SK-N-MC (cell line): ENCODE data around the gene DIPK1B.

Experiments
- DNase-seq: peaks from one replicate; pipeline ENCODE4 v3.0.0-alpha.2; 2011; ENCODE audit warnings: low read depth, low spot score
- H3K27ac ChIP-seq: fragments of 200-600 bp; sonication (generic); 2 replicates; pipeline ENCODE4 v1.5.1; 2016; ENCODE audit warnings: mixed run types
- H3K36me3 ChIP-seq: fragments of 200-600 bp; sonication (generic); 2 replicates; pipeline ENCODE4 v1.6.1; 2017; ENCODE audit warnings: antibody characterized with exemption, low read length, mixed read lengths; ENCODE audit not compliant: insufficient read depth
- H3K4me3 ChIP-seq: fragments of 200-600 bp; sonication (generic); 2 replicates; pipeline ENCODE4 v1.5.1; 2016
- H3K9ac ChIP-seq: fragments of 200-600 bp; sonication (generic); 2 replicates; pipeline ENCODE4 v1.8.0; 2017; ENCODE audit warnings: mixed run types, mixed read lengths; ENCODE audit not compliant: insufficient read length
- H3K9me3 ChIP-seq: fragments of 200-600 bp; sonication (generic); 2 replicates; pipeline ENCODE4 v1.6.1; 2017; ENCODE audit warnings: low read depth, mild to moderate bottlenecking, antibody characterized with exemption, low read length, moderate library complexity, mixed read lengths
- EZH2 ChIP-seq: fragments of 200-600 bp; sonication (generic); IDR thresholded peaks from one replicate; pipeline ENCODE4 v1.6.1; 2017; ENCODE audit warnings: antibody characterized with exemption
- FOXP2 ChIP-seq: optimal IDR thresholded peaks from 2 replicates; pipeline ENCODE3; 2011; ENCODE audit warnings: mild to moderate bottlenecking, moderate library complexity; ENCODE audit not compliant: insufficient read depth; ENCODE audit errors: extremely low read length, control extremely low read depth
- POLR2AphosphoS5 ChIP-seq: IDR thresholded peaks from 2 replicates; pipeline ENCODE4 v1.6.1; 2012; ENCODE audit warnings: mild to moderate bottlenecking, low read depth, low read length, borderline replicate concordance

DIPK1B gene

GRCh38 chr9:136672431-136673087, 39.8 kb upstream of the DIPK1B start:
- Histone ChIP-seq H3K9ac (no peak overlapping the region), H3K36me3 (no peaks in the 10 kb centered on the region), H3K27ac (no peak overlapping the region)

DNA sequence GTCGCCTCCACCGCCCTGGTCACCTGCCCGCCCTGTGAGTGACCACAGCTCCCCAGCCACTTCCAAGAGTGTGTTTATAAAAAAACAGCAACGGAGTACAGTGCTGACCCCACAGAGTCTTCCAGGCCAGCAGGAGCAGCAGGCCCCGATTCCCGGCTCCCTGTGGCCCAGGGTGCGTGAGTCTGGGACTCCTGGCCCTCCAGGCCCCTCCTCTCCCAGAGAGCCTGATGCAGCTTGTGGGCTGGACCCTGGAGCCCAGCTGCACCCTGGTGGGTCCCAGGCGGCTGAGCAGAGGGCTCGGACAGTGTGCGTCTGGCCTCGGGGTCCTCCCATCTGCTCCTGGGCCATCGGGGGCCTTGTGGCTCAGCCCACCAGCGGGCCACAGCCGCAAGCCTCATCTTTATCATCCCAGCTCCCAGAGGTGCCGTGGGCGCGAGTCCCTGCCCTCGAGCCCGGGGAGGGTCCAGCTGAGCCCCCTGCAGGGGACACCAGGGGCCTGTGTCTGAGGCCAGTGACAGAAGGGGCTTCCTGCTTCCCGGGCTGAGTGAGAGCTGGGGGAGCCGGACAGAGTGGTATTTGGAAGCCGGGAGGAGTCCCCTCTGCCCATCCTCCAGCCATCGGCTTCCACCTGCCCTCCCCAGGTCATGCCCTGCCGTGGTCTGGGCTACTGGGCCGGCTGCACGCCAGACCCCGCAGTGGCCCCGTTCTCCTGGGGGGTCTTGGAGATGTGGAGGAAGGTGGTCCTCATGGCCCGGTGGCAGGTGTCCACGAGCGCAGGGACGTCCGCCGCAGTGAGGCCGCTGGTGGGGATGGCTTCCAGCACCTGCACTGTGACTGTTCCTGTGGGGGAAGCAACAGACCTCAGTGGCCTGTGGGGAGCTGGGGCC, 39.0 kb upstream of the DIPK1B start:
- TF ChIP-seq FOXP2 (no peak), EZH2 (no peak), POLR2AphosphoS5 (no peak)
- no peak overlapping the region for H3K27ac ChIP-seq

More at GRCh38 chr9:136672431-136673087, 39.8 kb upstream of the DIPK1B start:
- Histone ChIP-seq H3K4me3 (no peak overlapping the region), H3K9me3 (no peaks in the 10 kb centered on the region)
- TF ChIP-seq EZH2 (no peak), FOXP2 (no peak), POLR2AphosphoS5 (no peak)
- DNase-seq: no peak

DNA sequence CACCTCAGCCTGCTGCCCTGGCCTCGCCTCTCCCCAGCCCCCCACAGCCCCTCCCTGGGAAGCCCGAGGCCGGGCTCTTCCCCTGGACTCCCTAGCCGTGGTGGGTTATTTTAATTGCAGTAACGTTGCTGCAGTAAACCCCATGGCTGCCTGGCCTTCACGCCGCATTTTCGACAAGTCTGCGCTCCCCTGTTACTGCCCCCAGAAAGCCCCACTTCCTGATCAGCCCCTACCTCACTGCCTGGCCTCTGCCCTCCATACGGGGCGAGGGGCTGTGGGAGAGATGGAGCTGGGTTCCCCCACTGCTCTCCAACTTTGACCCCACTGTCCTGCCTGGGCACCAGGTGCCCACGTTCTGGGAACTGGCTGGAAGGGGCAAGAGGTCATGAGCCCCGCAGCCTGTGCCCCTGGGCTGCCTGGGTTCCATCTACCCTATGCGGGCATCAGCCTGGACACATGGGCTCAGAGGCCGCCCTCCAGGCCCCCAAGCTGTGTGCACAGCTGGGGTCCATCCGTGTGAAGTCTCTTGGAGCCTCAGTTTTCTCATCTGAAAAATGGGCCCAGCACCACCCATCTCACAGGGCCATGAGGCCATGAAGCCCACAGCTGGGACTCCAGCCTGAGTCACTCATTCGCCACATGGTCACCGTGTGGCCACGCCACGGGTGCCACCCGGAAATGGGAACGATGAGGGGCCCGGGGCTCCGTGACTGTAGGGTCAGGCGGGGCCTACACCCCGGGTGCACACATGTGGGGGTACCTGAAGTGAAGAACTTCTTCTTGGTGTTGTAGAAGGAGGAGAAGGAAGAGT, 38.2 kb upstream of the DIPK1B start:
- TF ChIP-seq FOXP2: no peak
- TF ChIP-seq POLR2AphosphoS5: no peak
- TF ChIP-seq EZH2: no peak
- Histone ChIP-seq H3K9ac (no peak overlapping the region), H3K4me3 (no peak overlapping the region), H3K27ac (no peak overlapping the region), H3K9me3 (no peaks in the 10 kb centered on the region), H3K36me3 (no peaks in the 10 kb centered on the region)
- no peak for DNase-seq

More for the DNA sequence above, 39.0 kb upstream of the DIPK1B start:
- H3K4me3 ChIP-seq: no peak overlapping the region
- no peak for DNase-seq
- H3K36me3 ChIP-seq: no peaks in the 10 kb centered on the region
- no peak overlapping the region for H3K9ac ChIP-seq
- H3K9me3 ChIP-seq: no peaks in the 10 kb centered on the region

DNA sequence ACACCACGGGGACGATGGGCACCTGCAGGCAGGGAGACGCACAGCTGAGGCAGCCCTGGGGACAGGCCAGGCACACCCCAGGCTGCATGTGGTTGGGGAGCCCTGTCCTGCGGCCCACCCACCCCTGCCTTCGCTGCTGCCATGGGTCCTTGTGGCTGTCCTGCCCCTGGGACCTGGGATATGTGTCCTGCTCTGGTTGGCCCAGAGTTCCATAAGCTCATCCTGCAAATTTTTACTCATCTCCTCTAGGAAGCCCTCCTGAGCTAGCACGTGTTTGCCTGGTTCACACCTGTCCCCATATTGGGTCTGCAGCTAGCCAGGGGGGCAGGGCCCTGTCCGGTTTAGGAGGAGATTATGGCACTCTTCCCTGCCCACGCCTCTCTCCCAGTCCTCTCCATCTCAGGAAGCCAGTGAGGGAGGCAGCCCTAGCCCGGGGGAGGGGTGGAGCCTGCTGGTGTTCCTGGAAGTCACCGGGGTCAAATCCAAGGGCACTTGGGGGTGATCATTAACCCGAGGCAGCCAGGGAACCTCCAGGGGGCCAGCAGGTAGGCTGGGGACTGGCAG, 37.5 kb upstream of the DIPK1B start:
- Histone ChIP-seq H3K9ac (no peak overlapping the region), H3K4me3 (no peak overlapping the region), H3K9me3 (no peaks in the 10 kb centered on the region), H3K27ac (no peak overlapping the region), H3K36me3 (no peaks in the 10 kb centered on the region)
- TF ChIP-seq FOXP2 (no peak), EZH2 (no peak), POLR2AphosphoS5 (no peak)
- no peak for DNase-seq

DNA sequence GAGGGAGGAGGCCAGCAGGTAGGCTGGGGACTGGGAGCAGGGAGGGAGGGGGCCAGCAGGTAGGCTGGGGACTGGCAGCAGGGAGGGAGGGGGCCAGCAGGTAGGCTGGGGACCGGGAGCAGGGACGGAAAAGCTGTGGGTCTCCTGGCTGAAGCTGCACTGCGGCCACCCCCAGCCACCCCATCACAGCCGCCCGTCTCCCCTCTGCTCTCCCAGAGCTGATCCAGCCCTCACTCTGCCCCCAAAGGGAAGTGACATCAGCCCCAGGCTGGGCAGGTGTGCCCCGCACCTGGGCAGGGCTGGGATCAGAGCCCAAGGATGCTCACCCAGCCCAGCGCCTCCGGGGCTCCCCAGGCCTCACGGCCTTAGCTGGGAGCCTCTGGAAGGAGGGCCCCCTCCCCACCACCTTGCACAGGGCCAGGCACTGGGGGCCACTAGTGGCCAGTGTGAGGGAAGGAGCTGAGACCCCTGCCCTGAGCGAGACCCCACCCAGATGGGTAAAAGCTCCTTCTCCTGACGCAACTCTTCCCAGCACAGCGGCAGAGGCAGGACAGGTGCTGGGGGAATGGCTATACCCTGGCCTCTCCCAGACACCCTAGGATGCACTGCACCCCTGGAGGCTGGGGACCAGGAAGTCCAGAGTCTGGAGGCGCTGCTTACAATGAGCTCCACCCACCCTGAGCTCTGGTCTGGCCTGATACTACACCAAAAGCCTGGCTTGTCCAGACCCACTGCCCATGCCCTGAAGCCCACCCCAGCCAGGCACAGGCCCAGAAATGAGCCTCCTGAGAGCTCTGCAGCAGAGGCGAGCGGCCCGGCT, 36.7 kb upstream of the DIPK1B start:
- no peak overlapping the region for H3K27ac ChIP-seq
- no peaks in the 10 kb centered on the region for H3K9me3 ChIP-seq
- H3K9ac ChIP-seq: no peak overlapping the region
- H3K4me3 ChIP-seq: no peak overlapping the region
- TF ChIP-seq EZH2: no peak
- TF ChIP-seq FOXP2: no peak
- no peak for TF ChIP-seq POLR2AphosphoS5
- no peaks in the 10 kb centered on the region for H3K36me3 ChIP-seq
- no peak for DNase-seq

DNA sequence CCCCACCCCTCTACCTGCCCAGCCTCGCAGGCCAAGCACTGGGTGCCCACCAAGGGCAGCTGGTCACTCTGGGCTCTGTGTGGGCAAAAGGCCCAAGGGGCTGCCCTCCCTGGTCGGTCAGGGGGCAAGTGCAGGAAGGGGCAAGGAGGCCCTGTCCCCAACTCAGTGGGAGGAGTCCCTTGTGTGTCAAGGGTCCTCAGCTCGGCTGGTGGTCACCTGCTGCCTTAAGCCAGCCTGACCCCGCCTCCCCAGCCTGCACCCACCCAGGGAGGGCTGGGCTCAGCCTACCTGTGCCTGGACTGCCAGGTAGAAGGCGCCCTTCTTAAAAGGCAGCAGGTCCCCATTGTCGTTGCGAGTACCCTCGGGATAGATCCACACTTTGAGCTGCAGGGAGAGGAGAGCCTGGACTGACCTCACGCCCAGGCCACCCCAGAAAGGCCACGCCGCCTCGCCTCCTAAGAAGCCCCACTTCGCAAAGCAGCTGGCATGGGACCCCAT, 36.0 kb upstream of the DIPK1B start:
- no peak for DNase-seq
- no peaks in the 10 kb centered on the region for H3K36me3 ChIP-seq
- H3K9me3 ChIP-seq: no peaks in the 10 kb centered on the region
- TF ChIP-seq FOXP2: no peak
- TF ChIP-seq POLR2AphosphoS5: no peak
- TF ChIP-seq EZH2: no peak
- no peak overlapping the region for H3K27ac ChIP-seq
- H3K4me3 ChIP-seq: no peak overlapping the region
- no peak overlapping the region for H3K9ac ChIP-seq
